ENCODE data around the gene ALDH4A1.

- TF ChIP-seq POLR2A (IDR thresholded peaks at IDR 0.05) (no peak), POLR2AphosphoS5 (IDR thresholded peaks at IDR 0.05) (no peak), EP300 (IDR thresholded peaks at IDR 0.05) (no peak)
- TF ChIP-seq, protein P1, sequence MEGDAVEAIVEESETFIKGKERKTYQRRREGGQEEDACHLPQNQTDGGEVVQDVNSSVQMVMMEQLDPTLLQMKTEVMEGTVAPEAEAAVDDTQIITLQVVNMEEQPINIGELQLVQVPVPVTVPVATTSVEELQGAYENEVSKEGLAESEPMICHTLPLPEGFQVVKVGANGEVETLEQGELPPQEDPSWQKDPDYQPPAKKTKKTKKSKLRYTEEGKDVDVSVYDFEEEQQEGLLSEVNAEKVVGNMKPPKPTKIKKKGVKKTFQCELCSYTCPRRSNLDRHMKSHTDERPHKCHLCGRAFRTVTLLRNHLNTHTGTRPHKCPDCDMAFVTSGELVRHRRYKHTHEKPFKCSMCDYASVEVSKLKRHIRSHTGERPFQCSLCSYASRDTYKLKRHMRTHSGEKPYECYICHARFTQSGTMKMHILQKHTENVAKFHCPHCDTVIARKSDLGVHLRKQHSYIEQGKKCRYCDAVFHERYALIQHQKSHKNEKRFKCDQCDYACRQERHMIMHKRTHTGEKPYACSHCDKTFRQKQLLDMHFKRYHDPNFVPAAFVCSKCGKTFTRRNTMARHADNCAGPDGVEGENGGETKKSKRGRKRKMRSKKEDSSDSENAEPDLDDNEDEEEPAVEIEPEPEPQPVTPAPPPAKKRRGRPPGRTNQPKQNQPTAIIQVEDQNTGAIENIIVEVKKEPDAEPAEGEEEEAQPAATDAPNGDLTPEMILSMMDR (IDR thresholded peaks at IDR 0.05) = no peak
These were observed 19.3 kb downstream of the ALDH4A1 start for GRCh38 chr1:18883079-18883478.
